GM19455 (cell line): ENCODE results near the gene MUC22.
"Not testable (repeated sequence)": the region's sequence is repeated elsewhere in the genome, so short reads cannot be mapped to it uniquely, and the experiment has no call there.

ENCODE experiments used
- ATAC-seq: cut with Tn5 transposase; IDR thresholded peaks from one replicate; pipeline ENCODE4 v1.9.1; 2021; ENCODE audit not compliant: unreplicated experiment

MUC22 gene

GRCh38 chr6:31010393-31011060, at the start of gene MUC22:
MUC22 (plus strand) TSS chr6:31010474; CDS start chr6:31010707, 233 bp downstream.
- ATAC-seq = no peak

- ATAC-seq = no peak
Observed at GRCh38 chr6:30960907-30961673, 49.2 kb upstream of the MUC22 start.

- ATAC-seq = no peak
Observed at GRCh38 chr6:30962716-30963115, 47.6 kb upstream of the MUC22 start.

GRCh38 chr6:30963641-30964040, 46.6 kb upstream of the MUC22 start:
- no peak for ATAC-seq

- ATAC-seq = no peak
Observed at GRCh38 chr6:30964075-30964474, 46.2 kb upstream of the MUC22 start.

- no peak for ATAC-seq
Observed at GRCh38 chr6:30965140-30965601, 45.1 kb upstream of the MUC22 start.

- ATAC-seq = no peak
Observed at GRCh38 chr6:30966154-30966553, 44.1 kb upstream of the MUC22 start.

- not testable (repeated sequence) for ATAC-seq
Observed at GRCh38 chr6:30969171-30969570, 41.1 kb upstream of the MUC22 start.

GRCh38 chr6:30970946-30971345, 39.3 kb upstream of the MUC22 start:
- ATAC-seq = no peak

- ATAC-seq = no peak
Observed at GRCh38 chr6:30972816-30973215, 37.5 kb upstream of the MUC22 start.

- no peak for ATAC-seq
Observed at GRCh38 chr6:30974490-30975252, 35.6 kb upstream of the MUC22 start.

- no peak for ATAC-seq
Observed at GRCh38 chr6:30979141-30979540, 31.1 kb upstream of the MUC22 start.

- ATAC-seq = no peak
Observed at GRCh38 chr6:30979690-30980089, 30.6 kb upstream of the MUC22 start.

- no peak for ATAC-seq
Observed at GRCh38 chr6:30981942-30982772, 28.1 kb upstream of the MUC22 start.

- ATAC-seq = no peak
Observed at GRCh38 chr6:30983439-30983838, 26.8 kb upstream of the MUC22 start, which contains the start of gene MUC21. MUC21 (plus strand) TSS chr6:30983718; CDS start chr6:30983959, 241 bp downstream.

GRCh38 chr6:30985490-30985889, 24.8 kb upstream of the MUC22 start:
- ATAC-seq = no peak

- no peak for ATAC-seq
Observed at GRCh38 chr6:30987304-30987703, 23.0 kb upstream of the MUC22 start.

- no peak for ATAC-seq
Observed at GRCh38 chr6:30988209-30988825, 22.0 kb upstream of the MUC22 start.

GRCh38 chr6:30990422-30991086, 19.7 kb upstream of the MUC22 start:
- no peak for ATAC-seq

- ATAC-seq = no peak
Observed at GRCh38 chr6:30991891-30992290, 18.4 kb upstream of the MUC22 start.
